A673 (cell line): ENCODE results near the gene DDX54.

Experiments
- EZH2 ChIP-seq: fragments of 200-600 bp; sonication (generic); IDR thresholded peaks from 2 replicates; pipeline ENCODE4 v1.6.1; 2017; ENCODE audit warnings: borderline replicate concordance, low read depth, mild to moderate bottlenecking, mixed read lengths, antibody characterized with exemption, low read length; ENCODE audit not compliant: poor library complexity, severe bottlenecking
- TF ChIP-seq, protein P1 (sequence below): fragments of 300-800, 200-600 bp; sonication (generic); conservative IDR thresholded peaks from 2 replicates; pipeline ENCODE4 v1.5.1; 2017; ENCODE audit warnings: low read depth, mild to moderate bottlenecking, antibody characterized with exemption, low read length, moderate library complexity, mixed read lengths

DNA sequence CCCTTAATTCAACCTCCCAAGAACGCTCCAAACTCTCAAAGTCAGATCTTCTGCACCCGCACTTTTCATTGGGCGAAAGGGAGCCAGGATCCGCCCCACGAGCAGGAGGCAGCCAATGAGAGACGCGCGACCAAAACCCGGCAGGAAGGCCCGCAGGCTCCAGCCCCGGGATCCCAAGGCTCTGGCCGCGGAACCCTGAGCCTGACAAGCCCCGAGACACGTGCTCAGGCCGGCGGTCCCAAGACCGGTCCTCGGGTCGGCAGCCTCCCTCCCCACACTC, 438 bp downstream of the DDX54 start:
- TF ChIP-seq, protein P1, sequence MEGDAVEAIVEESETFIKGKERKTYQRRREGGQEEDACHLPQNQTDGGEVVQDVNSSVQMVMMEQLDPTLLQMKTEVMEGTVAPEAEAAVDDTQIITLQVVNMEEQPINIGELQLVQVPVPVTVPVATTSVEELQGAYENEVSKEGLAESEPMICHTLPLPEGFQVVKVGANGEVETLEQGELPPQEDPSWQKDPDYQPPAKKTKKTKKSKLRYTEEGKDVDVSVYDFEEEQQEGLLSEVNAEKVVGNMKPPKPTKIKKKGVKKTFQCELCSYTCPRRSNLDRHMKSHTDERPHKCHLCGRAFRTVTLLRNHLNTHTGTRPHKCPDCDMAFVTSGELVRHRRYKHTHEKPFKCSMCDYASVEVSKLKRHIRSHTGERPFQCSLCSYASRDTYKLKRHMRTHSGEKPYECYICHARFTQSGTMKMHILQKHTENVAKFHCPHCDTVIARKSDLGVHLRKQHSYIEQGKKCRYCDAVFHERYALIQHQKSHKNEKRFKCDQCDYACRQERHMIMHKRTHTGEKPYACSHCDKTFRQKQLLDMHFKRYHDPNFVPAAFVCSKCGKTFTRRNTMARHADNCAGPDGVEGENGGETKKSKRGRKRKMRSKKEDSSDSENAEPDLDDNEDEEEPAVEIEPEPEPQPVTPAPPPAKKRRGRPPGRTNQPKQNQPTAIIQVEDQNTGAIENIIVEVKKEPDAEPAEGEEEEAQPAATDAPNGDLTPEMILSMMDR = no peak
- TF ChIP-seq EZH2 = no peak
